Memory B cell (primary cell): Measurements from ENCODE around the gene ILKAP.
A peak's percentile ranks its signal among the peaks of the same experiment; 100 is the strongest.

Experiments used
- ATAC-seq: fragments of 150-1000 bp; cut with Tn5 transposase; 2 replicates; pipeline ENCODE4 v1.10.0; 2021; ENCODE audit warnings: low read depth, mild to moderate bottlenecking, moderate library complexity
- DNase-seq, 2 donors: peaks; one replicate each; pipeline ENCODE4 v3.0.0; 2022; ENCODE audit warnings: low spot score in 2 of 2
- H3K27ac Mint-ChIP-seq: one replicate; pipeline ENCODE4 v1.8.0; 2022; ENCODE audit warnings: mild to moderate bottlenecking, moderate library complexity, mixed read lengths
- H3K27me3 Mint-ChIP-seq: one replicate; pipeline ENCODE4 v1.8.0; 2022; ENCODE audit warnings: mixed read lengths
- H3K36me3 Mint-ChIP-seq: one replicate; pipeline ENCODE4 v1.8.0; 2022; ENCODE audit warnings: mild to moderate bottlenecking, mixed read lengths
- H3K4me1 Mint-ChIP-seq: one replicate; pipeline ENCODE4 v1.8.0; 2022; ENCODE audit warnings: mixed read lengths
- H3K4me3 Mint-ChIP-seq: one replicate; pipeline ENCODE4 v1.8.0; 2022; ENCODE audit warnings: mild to moderate bottlenecking, moderate library complexity, mixed read lengths
- H3K9me3 Mint-ChIP-seq: one replicate; pipeline ENCODE4 v1.8.0; 2022; ENCODE audit warnings: mixed read lengths

ILKAP gene

DNA sequence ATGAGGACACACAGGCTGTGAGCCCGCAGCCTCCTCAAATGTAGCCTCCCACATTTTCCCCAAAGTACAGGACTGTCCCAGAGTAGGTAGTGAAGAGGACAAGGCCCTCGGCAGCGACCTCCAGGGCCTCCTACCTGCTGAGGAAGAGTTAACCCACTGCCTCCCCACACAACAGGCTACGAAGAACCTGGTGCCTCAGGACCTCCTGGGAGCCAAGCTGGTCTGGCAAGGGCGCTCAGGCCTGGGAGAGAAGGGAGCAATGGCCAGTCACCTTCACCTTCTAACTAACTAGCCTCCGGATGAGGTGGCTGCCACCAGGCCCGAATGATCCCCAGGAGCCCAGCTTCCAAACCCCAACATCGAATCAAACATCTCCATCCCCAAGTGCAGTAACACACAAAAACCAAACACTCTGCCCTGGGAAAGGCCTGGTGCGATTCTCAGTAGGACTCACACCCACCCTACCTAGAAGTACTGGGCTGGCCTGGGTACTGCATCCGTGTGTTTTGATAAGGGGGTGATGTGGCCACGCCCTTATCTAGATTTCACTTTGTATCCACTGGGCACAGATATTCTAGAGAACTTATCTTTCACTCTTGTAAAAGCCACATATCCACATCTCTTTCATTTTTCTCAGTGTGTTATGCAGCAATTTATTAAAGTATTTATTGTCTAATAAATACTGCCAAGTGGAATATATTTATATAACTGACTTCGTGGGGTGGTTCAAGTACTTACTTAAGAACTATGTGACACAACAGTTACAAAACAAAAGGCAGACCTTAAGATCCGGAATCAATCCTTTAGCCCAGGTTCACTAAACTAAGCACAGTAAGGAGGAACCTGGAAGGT lies 35.1 kb downstream of the ILKAP start:
- Mint-ChIP-seq H3K27me3 (peaks cover 7% of the 10 kb centered on the region), H3K36me3 (peaks cover 27% of the 10 kb centered on the region), H3K4me1 (peaks cover 3% of the 10 kb centered on the region), H3K9me3 (no peaks in the 10 kb centered on the region), H3K27ac (no peak overlapping the region), H3K4me3 (no peak overlapping the region)
- ATAC-seq (no peak), DNase-seq (no peak)

- no peak for DNase-seq
- ATAC-seq = no peak
- Mint-ChIP-seq H3K4me3 (no peak overlapping the region), H3K27me3 (peaks cover 7% of the 10 kb centered on the region), H3K27ac (no peak overlapping the region), H3K36me3 (peaks cover 20% of the 10 kb centered on the region), H3K9me3 (no peaks in the 10 kb centered on the region), H3K4me1 (peaks cover 3% of the 10 kb centered on the region)
These were observed 35.7 kb downstream of the ILKAP start for GRCh38 chr2:238167761-238168160.

DNA sequence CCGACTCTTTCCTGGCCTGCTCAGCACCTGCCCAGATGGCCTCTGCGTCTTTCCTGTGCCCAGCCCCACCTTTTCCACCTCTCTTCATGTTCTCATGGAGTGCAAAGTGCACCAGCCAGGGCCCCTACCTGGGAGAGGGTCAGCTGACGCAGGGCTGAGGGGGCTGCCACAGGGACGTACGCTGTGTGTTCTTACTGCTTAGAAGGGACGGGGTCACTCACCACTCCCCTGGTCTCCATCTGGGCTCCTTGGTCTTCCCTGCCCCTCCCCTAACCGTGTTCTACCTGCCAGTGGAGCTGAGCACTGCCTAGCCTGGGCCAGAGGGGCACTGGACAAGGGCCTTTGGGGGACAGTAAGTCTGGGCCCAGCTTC lies 36.2 kb downstream of the ILKAP start:
- no peak overlapping the region for H3K27ac Mint-ChIP-seq
- no peak for ATAC-seq
- peaks cover 3% of the 10 kb centered on the region for H3K4me1 Mint-ChIP-seq
- no peak for DNase-seq
- H3K4me3 Mint-ChIP-seq = no peak overlapping the region
- H3K9me3 Mint-ChIP-seq = no peaks in the 10 kb centered on the region
- peaks cover 7% of the 10 kb centered on the region for H3K27me3 Mint-ChIP-seq
- peaks cover 18% of the 10 kb centered on the region for H3K36me3 Mint-ChIP-seq

DNA sequence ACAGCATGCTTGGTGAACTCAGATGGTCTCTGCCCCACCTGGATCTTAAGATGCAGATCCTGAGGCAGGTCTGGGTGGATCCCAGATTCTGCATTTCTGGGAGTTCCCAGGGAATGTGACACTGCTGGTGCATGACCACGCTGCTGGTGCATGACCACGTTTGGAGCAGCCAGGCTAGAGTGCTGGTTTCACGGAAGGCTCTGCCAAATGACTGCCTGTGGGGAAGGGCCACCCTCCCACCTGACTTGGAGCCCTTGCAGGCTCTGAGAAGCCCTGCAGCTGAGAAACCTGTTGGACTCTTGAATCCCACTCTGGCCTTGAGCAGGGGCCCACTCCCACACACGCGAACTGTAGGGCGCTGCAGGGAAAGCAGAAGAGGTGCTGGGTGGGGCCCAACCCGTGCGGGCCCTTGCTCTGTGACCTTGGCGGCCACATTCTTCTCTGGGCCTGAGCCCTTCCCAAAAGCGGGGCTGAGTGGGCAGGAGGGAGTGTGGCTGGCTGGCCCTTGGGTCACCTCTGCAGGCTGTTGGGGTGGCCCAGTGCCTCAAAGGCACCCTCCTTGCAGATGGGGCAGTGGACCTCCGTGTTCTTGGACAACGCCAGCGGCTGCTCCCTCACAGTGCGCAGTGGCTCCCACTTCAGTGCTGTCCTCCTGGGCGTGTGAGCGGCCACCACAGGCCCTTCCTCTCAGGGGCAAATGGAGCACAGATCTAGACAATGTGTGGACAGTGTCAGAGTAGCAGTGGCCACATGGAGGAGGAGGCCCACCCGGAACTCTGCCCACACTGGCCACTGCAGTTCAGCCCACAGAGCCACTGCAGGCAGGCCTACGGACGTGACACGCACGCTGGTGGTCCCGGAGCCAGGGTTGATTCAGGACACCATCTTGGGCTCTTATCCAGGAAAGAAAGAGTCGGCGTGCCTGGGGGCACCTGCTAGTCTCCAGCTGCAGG lies 36.8 kb downstream of the ILKAP start:
- ATAC-seq = no peak
- H3K27me3 Mint-ChIP-seq = peaks cover 7% of the 10 kb centered on the region
- no peak overlapping the region for H3K4me3 Mint-ChIP-seq
- H3K36me3 Mint-ChIP-seq = peaks cover 13% of the 10 kb centered on the region
- H3K9me3 Mint-ChIP-seq = no peaks in the 10 kb centered on the region
- H3K4me1 Mint-ChIP-seq = peaks cover 3% of the 10 kb centered on the region
- no peak overlapping the region for H3K27ac Mint-ChIP-seq
- no peak for DNase-seq

- no peak for DNase-seq
- Mint-ChIP-seq H3K4me1 (peaks cover 7% of the 10 kb centered on the region), H3K4me3 (no peak overlapping the region), H3K36me3 (peaks cover 9% of the 10 kb centered on the region), H3K27ac (no peak overlapping the region), H3K9me3 (no peaks in the 10 kb centered on the region), H3K27me3 (peaks cover 8% of the 10 kb centered on the region)
- no peak for ATAC-seq
These were observed 38.1 kb downstream of the ILKAP start for GRCh38 chr2:238165288-238165921.

- DNase-seq (no peak), ATAC-seq (no peak)
- Mint-ChIP-seq H3K9me3 (no peaks in the 10 kb centered on the region), H3K27ac (no peak overlapping the region), H3K4me1 (peaks cover 10% of the 10 kb centered on the region), H3K27me3 (peaks cover 8% of the 10 kb centered on the region), H3K36me3 (peaks cover 5% of the 10 kb centered on the region), H3K4me3 (no peak overlapping the region)
These were observed 38.6 kb downstream of the ILKAP start for GRCh38 chr2:238164906-238165287.

- H3K4me1 Mint-ChIP-seq = peaks cover 15% of the 10 kb centered on the region
- peaks cover 2% of the 10 kb centered on the region for H3K36me3 Mint-ChIP-seq
- peaks cover 12% of the 10 kb centered on the region for H3K27me3 Mint-ChIP-seq
- DNase-seq (no peak), ATAC-seq (no peak)
- no peaks in the 10 kb centered on the region for H3K9me3 Mint-ChIP-seq
- H3K27ac Mint-ChIP-seq = no peak overlapping the region
- no peak overlapping the region for H3K4me3 Mint-ChIP-seq
These were observed 39.9 kb downstream of the ILKAP start for GRCh38 chr2:238163481-238164198.

DNA sequence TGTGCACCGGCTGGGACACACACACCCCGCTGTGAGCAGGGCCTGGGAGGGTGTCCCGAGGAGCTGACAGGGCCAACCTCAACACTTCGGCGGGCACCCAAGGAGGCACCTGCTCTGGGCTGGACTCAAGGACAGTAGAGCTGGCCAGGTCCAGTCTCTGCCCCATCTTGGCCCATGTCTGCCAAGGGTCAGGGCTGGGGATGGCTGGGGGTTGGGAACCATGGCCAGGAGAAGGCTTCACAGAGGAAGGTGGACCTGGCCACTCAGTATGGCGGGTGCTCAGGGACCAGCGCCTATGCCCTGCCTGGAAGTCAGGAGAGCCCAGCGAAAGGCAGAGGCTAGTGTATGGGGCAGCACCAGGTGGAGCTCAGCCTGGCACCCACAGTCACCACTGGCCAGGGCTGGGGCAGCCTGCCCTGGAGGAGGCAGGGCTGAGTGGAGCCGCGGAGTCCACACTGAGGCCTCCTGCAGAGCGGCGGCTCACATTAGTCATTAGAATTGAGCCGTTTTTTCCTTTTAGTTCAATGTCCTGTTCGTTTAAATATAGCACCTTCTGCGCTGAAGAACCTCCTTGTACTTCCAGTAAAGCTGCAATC lies 40.6 kb downstream of the ILKAP start:
- DNase-seq = no peak

DNA sequence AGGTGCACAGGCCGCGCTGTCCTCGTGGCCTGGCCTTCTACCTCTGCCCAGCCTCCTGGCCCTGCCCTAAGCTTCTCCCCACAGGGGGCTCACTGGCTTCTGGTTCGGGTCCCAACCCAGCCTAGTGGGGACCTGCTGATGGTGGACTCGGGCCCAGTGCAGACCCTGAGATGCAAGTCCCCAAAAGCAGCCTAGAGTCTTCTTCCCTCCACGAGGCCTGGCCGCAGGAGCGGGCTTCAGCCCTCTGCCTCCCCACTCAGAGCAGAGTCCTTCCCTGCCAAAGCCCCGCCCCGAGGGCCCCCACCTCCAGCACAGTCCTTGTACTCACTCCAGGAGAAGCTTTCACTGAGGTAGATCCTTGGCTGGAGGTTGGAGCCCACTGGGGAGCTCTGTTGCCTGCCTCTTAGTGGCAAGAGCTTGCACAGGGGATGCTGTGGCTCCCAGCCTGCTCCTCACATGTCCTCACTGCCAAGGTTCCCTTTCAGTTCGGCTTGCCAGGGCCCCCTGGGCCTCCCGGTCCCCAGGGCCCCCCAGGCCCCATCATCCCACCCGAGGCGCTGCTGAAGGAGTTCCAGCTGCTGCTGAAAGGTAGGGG lies 41.1 kb downstream of the ILKAP start:
- H3K9me3 Mint-ChIP-seq = no peaks in the 10 kb centered on the region
- DNase-seq (no peak), ATAC-seq (no peak)
- peaks cover 12% of the 10 kb centered on the region for H3K27me3 Mint-ChIP-seq
- no peak overlapping the region for H3K4me3 Mint-ChIP-seq
- no peaks in the 10 kb centered on the region for H3K36me3 Mint-ChIP-seq
- H3K27ac Mint-ChIP-seq = no peak overlapping the region
- H3K4me1 Mint-ChIP-seq = peaks cover 15% of the 10 kb centered on the region

More for the DNA sequence above, 40.6 kb downstream of the ILKAP start:
- no peaks in the 10 kb centered on the region for H3K9me3 Mint-ChIP-seq
- H3K27me3 Mint-ChIP-seq = peaks cover 12% of the 10 kb centered on the region
- peaks cover 15% of the 10 kb centered on the region for H3K4me1 Mint-ChIP-seq
- peaks cover 2% of the 10 kb centered on the region for H3K36me3 Mint-ChIP-seq
- no peak overlapping the region for H3K4me3 Mint-ChIP-seq
- no peak for ATAC-seq
- no peak overlapping the region for H3K27ac Mint-ChIP-seq

DNA sequence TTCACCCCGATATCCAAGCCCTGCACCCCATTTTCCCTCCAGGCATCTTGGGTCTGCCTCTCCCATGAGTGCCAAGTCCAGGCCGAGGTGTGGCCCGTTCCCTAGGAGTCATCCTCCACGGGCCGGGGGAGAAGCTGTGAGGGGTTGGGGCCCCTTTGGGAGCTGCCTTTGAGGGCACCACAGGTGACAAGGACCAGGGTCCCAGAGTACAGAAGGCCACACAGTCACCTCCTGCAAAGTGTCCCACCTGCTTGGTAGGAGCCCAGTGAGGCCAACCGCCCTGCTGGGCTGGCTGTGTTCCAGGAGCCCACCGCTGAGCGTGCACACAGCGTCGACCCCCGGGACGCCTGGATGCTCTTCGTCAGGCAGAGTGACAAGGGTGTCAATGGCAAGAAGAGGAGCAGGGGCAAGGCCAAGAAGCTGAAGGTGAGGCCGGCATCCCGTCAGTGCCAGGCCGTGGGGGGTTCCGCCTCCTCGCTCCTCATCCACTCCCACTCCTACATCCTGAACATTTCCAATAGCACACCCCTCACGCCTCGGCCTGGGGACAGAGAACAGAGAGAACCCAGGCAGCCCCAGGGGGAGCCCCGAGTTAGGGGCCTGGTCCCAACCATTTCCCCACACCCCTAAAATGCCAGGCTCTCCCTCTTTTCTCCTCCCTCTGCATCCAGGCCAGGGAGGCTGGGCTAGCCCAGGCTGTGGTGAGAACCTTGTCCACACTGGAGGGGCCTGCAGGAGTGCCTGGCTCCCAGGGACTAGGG lies 42.0 kb downstream of the ILKAP start:
- Mint-ChIP-seq H3K4me1 (peaks cover 15% of the 10 kb centered on the region), H3K27me3 (peaks cover 12% of the 10 kb centered on the region), H3K27ac (no peak overlapping the region), H3K9me3 (no peaks in the 10 kb centered on the region), H3K36me3 (no peaks in the 10 kb centered on the region), H3K4me3 (no peak overlapping the region)
- no peak for DNase-seq
- ATAC-seq = no peak

- no peaks in the 10 kb centered on the region for H3K9me3 Mint-ChIP-seq
- H3K36me3 Mint-ChIP-seq = no peaks in the 10 kb centered on the region
- peaks cover 12% of the 10 kb centered on the region for H3K27me3 Mint-ChIP-seq
- DNase-seq = no peak
- peak overlapping the region; percentile 27 for H3K4me3 Mint-ChIP-seq
- peak; percentile 29 for ATAC-seq
- peaks cover 15% of the 10 kb centered on the region for H3K4me1 Mint-ChIP-seq
- H3K27ac Mint-ChIP-seq = no peak overlapping the region
These were observed 43.0 kb downstream of the ILKAP start for GRCh38 chr2:238160206-238161129.
